HG02678 (cell line): ENCODE data around the gene FBXO22.

Experiments used
- ATAC-seq: cut with Tn5 transposase; IDR thresholded peaks from one replicate; pipeline ENCODE4 v1.9.1; 2021; ENCODE audit warnings: mild to moderate bottlenecking, moderate library complexity; ENCODE audit not compliant: unreplicated experiment

FBXO22 gene

DNA sequence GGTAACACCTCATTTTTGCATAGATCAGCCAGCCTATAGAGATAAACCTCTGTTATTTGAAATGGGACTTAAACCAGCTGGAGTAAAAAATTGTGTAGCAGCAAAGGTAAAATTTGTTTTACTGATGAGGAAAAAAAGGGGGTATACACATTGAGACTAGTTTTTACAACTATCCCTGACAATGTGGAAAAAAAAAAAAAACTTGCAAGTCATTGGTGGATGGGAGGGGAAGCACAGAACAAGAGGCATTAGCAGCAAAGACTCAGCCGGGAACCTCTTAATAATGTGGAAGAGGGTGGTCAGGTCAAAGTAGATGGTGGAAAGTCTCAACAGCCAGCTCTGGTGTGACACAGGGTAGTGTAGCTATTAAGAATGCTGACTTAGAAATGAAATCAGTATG lies 14.5 kb downstream of the FBXO22 start:
- no peak for ATAC-seq

DNA sequence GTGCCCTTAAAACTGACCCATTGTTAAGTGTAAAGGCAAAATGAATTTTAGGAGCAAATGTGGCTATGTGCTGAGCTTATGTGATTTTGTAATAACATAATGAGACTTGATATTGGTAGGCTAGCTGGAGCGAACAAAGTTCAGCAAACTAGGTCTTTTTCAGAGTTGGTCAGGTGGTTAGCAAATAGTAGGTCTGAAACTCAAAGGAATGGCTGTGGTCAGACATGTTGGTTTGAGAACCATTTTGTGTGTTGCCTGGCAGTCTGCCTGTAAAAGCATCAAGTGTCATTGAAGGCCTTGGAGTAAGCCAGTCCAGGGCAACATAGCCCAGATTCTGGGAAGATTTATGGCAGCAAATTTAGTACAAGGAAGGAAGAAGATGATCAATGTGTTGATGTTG lies 16.4 kb downstream of the FBXO22 start:
- ATAC-seq = no peak

DNA sequence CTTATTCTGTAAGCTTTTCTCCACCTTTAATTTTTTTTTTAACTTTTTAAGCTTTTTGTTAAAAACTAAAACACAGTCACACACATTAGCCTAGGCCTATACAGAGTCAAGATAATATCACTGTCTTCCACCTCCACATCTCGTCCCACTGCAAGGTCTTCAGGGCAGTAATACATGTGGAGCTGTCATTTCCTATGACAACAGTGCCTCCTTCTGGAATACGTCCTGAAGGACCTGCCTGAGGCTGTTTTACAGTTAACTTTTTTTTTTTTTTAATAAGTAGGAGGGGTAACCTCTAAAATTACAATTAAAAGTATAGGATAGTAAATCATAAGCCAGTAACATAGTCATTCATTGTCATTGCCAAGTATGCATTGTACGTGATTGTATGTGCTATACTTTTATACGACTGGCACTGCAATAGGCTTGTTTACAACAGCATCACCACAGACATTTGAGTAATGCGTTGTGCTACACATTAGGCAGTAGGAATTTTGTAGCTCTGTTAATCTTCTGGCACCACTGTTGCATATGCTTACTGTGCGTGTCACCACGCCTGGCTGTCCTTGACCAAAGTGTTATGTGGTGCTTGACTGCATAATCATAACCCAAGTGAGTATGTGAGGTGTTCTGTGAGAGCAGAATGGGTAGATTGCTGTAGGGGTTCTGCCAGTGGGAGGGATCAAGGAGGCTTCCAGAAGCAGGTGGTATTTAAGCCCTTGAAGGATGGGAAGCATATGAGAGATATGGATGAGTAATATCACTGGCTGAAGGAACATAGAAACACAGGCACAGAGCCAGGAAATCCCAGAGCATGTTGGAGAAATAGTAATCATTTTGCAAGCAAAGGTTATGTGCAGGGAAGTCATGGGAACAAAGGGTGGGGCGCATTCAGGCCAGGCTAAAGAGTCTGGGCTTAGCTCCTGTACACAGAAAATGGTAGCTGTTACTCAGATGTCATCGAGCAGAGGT lies 18.3 kb downstream of the FBXO22 start:
- ATAC-seq = no peak

DNA sequence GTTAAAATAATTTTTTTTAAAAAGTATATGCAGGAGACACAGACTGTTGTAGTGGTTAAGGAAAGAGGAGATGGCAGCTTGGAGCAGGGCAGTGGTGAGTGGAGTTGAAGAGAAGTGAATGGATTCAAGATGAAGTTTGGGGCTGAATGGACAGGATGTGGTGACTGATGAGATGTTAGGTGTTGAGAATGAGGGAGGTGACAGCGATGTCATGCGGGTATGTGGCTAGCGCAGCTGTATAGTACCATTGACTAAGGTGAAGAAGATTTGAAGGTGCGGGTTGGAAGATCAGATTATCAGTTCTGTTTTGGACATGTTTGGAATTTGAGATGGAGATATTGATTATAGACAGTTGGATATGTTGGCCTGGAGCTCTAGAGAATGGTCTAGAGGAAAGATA lies 20.1 kb downstream of the FBXO22 start:
- ATAC-seq = no peak

DNA sequence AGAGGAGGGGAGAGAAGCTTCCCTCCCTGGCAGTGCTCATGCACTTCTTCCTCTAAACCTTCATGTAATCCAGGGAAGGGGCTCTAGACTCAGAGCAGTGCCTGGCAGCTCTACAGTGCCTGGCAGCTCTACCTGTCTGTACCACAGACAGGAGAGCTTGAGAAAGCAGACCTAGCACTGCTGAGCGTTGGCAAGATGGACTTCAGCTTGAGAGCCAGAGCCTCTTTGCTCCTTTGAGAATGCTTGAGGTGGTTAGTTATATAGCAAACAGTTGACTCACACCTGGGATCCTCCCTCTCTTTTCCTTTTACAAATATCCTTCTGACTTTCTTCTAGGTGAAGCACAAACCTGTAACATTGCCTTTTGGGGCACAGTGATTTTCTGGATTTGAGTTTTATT lies 20.9 kb downstream of the FBXO22 start:
- ATAC-seq = no peak

DNA sequence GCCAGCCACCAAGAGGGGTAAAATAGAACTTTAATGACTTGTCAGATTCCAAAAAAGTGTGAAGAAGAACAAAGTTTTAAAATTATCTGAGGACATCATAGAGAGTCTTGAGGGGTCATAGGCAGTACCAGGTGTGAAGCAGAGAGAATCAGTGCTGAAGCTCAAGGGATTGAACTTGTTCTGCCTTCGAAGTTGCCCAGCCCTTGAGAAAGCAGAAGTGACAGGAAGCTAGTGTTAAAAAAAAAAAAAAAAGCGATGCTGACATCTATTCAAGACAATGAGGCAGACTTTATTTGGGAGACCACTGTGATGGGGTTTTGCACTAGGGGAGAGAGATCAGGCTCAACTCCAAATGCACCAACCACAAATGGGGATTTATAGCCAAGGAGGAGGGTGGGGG lies 21.8 kb downstream of the FBXO22 start:
- ATAC-seq = no peak

DNA sequence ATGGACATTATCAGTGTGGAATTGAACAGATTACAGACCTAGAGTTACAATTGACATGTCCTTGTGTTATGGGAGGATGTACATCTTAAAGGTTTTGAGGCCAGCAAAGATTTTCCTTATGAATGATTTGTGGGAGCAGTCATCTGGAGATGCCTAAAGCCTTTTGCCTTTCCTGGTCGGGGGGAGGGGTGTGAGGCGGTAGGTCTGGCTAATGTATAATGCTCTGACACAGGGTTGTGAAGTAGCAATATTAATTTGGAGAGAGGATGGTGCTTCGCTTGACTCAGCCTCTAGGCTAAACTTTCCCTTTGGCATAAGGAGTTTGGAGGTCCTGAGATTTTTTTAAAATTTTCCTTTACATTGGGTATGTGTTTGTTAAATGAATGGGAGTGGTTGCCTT lies 23.3 kb downstream of the FBXO22 start:
- no peak for ATAC-seq

DNA sequence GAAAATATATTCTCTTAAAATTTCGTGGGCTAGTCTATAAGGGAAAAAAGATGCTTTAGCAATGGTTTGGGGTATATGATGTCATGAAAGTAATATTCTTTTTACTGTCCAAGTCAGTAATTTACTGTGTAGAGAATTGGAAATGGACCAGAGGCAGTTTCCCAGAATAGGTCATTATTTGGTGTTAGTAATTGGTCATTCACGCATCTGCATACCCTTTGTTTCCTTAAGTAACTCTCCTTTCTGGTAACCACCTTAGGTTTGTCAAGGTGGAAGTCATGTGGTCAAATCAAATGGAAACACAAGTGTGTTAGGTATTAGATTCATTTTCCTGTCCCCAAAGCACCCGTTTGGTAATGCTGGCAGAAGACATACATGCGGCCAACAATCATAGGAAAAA lies 23.9 kb downstream of the FBXO22 start:
- ATAC-seq = no peak

DNA sequence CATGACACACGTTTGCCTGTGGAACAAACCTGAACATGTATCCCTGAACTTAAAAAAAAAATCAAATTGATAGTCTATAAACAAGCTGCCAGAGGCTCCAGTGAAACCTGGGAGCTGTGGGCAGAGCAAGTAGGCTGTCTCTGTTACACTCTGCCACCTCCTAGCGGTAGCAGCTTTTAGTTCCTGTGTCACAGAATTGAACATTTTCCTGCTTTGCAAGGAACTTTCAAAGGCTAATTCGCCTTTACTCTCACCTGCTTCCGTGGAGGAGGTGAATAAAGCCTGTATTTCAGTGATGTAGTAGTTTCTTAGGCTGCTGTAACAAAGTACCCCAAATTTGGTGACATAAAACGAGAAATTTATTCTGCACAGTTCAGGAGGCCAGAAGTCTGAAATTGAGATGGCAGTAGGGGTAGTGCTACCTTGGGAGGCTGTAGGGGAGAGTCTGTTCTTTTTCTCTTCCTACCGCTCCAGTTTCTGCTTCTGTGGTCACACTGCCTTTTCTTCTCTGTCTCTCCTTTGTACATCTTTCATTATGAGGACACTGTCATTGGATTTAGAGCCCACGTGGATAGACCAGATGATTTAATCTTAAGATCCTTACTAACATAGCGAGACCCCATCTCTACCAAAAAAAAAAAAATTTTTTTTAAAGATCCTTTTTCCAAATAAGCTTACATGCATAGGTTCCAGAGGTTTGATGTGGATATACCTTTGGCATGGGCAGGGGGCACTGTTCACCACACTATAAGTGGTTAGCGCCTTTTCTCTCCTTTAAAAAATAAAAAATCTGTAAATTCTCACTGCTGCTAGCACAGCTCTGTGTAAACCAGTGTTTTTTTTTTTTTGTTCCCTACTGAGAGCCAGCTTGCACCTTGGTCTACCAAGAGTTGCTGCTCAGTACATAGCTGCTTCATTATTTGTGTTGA lies 25.3 kb downstream of the FBXO22 start:
- ATAC-seq = no peak

DNA sequence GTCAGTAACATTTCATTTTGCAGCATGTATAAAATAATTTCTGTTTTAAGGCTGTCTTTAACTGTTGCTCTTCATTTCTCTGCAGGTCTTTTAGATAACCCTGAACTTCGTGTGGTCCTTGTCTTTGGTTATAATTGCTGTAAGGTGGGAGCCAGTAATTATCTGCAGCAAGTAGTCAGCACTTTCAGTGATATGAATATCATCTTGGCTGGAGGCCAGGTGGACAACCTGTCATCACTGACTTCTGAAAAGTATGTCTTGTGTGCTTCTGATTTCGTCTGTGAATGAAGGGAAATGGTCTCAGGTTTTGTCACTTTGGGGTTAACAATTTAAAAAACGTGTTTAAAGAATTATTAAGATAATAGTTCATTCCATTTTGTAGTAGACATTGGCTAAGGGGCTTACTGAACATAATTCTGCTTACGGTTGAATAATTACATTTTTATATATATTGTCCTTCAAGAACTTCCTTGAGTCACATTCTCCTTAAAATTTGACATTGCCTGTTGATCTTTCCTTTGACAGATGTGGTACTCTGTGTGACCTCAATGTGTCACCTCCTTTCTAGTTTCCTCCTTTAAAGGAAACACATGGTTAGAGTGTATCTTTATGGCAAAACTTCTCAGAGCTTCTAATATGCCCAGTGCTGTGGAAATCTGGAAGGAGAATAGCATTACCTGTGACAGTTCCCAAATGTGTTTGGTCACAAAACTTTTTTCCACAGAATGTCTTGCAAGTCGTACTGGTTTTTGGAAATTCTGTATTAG lies 26.3 kb downstream of the FBXO22 start:
- ATAC-seq = no peak

DNA sequence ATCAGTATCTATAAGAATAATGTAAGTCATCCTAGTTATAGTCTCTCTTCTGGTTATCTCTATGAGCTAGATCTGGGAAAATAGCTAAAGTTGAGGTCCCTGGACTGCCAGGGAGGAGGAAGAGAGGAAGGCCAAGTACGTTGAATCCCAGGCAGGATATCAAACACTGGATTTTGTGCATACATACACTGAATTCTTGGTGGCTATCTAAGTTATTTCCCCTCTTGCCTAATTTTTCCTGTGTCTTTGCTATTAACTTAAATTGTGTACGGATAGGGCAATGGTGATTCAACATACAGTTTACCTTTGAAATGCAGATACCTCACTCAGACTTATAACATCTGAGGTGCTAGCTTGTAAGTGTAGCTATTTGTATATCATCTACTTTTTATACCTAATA lies 27.2 kb downstream of the FBXO22 start:
- no peak for ATAC-seq

DNA sequence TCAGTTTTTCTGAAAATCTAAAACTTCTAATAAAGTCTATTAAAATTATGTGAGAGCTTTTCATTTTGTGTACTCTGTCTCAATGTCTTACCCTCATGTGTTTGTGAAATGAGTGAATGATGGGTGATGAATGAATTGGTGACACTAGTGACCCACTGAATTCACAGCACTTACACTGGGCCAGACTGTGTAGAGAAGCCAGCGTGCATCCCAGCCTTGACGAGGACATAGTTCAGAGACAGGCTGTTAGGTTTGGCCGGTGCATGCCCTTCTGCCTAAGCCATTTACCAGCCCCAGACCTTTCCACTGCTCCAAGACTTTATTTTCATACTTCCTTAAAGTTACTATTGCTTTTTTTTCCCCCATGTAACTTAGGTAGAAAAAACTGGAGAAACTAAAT lies 38.8 kb downstream of the FBXO22 start:
- ATAC-seq = no peak

DNA sequence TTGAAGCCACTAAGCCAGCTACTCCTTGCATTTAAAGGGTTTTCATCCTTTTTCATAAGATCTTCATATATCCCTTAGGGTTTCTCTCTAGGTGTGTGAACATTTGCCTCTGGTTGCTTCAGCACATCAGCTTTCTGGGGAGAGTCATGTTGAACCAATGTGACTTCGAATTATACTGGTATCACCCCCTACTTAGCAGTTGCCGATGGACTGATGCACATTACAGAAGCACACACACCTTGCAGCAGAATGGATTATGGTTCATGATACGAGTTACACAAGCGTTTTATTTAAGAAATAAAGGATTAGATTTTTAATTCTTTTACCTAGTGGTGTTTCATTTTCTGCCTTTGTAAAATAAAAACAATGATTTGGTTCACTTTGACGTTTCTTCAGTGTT lies 39.6 kb downstream of the FBXO22 start:
- ATAC-seq = no peak

DNA sequence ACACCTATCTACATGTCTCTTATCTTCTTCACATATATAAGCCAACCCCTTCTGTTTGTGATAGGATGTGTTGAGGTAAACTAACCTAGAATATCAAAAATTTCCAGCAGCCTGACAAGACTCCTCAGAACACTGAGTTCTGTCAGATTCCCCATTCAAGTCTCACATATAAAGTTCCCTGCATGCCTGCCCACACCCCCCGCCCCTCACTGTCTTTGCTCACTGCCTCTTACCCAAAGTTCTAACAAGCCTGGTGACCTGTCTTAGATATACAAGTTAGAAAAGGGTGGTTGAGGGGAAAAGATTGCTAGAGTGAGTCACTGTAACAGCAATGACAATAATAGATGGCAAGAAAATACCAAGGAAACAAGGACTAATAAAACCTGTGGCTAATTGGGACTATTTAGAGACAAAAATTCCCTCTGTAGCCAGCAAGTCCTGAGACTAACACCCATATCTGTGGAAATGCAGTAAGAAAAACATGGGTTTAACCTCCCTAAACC lies 40.1 kb downstream of the FBXO22 start:
- no peak for ATAC-seq

DNA sequence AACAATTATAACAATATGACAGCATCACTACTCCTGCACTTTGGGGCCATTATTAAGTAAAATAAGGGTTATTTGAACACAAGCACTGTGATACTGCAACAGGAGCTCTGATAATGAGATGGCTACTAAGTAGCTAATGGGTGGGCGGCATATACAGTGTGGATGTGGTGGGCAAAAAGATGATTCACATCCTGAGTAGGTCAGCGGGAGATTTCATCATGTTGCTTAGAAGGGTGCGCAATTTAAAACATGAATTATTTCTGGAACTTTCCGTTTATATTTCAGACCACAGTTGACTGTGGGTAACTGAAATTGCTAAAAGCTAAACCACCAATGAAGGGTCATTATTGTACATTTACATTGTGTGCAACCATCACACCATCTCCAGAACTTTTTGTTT lies 42.3 kb downstream of the FBXO22 start:
- no peak for ATAC-seq

DNA sequence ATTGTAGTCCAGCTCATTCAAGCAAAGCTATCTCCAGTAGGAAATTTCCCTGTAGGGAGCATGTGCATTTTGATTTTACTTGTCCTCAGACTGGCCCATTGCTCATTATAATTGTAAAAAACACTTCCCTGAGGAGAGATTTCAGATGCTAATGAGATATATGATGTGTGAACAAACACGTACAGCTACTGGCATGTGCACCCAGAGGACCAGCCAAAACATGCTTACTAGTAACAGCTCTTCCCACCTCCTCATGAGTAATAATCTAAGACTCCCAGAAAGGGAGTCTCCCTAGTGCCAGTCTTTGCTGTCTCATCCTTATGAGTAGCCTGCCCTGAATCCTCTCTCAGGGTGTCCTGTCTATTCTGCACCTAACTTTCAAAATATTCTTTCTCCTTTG lies 43.4 kb downstream of the FBXO22 start:
- no peak for ATAC-seq

DNA sequence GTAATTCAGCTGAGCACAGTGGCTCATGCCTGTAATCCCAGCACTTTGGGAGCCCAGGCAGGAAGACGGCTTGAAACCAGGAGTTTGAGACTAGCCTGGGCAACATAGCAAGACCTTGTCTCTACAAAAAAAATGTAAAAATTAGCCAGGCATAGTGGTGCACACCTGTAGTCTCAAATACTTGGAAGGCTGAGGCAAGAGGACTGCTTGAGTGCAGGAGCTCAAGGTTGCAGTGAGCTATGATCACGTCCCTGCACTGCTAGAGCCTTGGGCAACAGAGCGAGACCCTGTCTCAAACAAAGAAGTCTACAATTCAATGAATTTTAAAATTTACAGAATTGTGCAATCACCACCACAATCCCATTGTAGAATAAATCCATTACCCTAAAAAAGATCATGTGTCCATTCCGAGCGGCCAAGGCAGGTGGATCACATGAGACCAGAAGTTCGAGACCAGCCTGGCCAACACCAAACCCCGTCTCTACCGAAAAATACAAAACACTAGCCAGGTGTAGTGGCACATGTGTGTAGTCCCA lies 45.2 kb downstream of the FBXO22 start:
- ATAC-seq = no peak

DNA sequence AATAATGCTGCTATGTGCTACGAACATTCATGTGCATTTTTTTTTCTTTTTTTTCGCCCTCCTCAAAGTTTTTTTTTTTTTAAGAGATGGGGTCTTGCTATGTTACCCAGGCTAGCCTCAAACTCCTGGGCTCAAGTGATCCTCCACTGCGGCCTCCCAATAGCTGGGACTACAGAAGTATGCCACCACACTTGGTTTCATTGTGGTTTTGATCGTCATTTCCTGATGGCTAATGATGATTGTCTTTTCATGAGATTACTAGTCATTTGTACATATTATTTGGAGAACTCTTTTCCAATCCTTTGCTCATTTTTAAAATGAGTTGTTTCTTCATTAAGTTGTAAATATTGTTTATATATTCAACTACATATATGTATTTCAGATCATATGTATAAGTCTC lies 48.8 kb downstream of the FBXO22 start:
- no peak for ATAC-seq

DNA sequence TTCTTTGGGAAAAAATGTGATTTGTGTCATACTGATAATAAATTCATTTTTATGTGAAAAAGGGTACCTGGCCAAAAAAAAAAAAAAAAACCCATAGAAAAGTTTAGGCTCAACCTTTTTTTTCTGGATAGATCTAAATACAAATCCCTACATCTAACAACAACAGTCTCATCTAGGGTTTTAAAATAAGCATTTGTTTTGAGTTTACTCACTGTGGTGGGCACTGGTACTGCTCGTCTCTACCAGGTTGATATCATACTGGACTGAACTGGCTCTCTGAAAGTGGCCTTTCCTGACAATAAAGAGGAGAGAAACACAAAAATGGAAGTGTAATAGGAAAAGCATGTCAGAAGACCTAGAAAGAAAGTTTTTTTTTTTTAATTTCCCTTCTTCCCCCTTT lies 52.0 kb downstream of the FBXO22 start:
- ATAC-seq = no peak

DNA sequence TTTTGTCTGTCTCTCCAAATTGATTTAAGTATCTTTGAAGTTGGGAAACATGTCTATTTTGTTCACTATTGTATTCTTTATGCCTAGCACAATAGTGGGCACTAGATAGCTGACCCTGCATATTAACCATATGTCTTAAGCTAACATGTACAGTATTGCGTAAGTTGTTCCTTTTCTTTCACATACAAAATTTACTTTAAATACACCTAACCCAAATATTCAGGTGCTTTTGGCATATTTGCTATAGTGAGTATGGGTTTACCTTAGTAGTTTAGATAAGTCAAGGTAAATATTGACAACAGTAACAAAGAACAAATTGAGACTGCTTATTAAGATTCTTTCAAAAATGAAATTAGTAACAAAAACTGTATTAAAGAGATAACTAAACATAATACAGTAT lies 57.7 kb downstream of the FBXO22 start:
- no peak for ATAC-seq

DNA sequence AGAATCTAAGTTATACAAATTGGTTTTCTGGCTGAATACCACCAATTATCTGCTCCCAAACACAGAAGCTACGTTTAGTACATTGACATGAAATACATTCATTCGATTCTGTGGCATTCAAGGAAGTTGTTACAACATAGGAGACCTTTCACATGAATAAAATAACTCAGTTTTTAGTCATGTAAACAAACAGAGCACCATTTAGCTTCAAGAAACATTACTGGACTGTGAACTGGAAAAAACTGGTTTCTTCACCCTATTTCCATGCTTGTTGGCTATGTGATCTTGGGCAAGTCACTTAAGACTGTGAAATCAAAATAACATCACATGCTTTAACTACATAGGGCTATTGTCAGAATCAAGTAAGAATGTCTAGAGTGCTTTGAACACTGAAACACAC lies 62.4 kb downstream of the FBXO22 start:
- ATAC-seq = no peak
